Thyroid gland (tissue), 4 donors: Measurements from ENCODE around the gene CCDC195. TPM values are rescaled to one million over a fixed set of nuclear protein-coding genes. Genes with fewer than 3 reads are reported as not detected.
"Not testable (repeated sequence)": the region's sequence is repeated elsewhere in the genome, so short reads cannot be mapped to it uniquely, and the experiment has no call there.

Source experiments
- DNase-seq, 2 donors: peaks; one replicate each; pipeline ENCODE4 v3.0.0-alpha.2; 2019
- H3K27ac ChIP-seq, 3 donors: fragments of 200-600 bp; sonication (generic); 1 replicate in 2 of 3; 2 replicates in 1 of 3; pipeline ENCODE4 v1.5.1; 2016 to 2019; ENCODE audit warnings: mild to moderate bottlenecking in 1 of 3, moderate library complexity in 1 of 3
- H3K27me3 ChIP-seq: fragments of 200-600 bp; sonication (generic); one replicate; pipeline ENCODE4 v1.5.1; 2019
- H3K36me3 ChIP-seq, 2 donors: fragments of 200-600 bp; sonication (generic); one replicate each; pipeline ENCODE4 v1.5.1; 2016 to 2019
- H3K4me1 ChIP-seq, 2 donors: fragments of 200-600 bp; sonication (generic); one replicate each; pipeline ENCODE4 v1.5.1; 2017 to 2019
- H3K4me3 ChIP-seq, 3 donors: fragments of 200-600 bp; sonication (generic); replicated peaks in 1 of 3; 1 replicate in 2 of 3; 2 replicates in 1 of 3; pipeline ENCODE4 v1.5.1; 2016; ENCODE audit warnings: mild to moderate bottlenecking in 1 of 3
- H3K9me3 ChIP-seq: fragments of 200-600 bp; sonication (generic); one replicate; pipeline ENCODE4 v1.5.1; 2017
- CTCF ChIP-seq, 6 experiments: fragments of 200-600 bp in 3 of 6; fragments of 450-650 bp in 3 of 6; sonication (generic) in 3 of 6; IDR thresholded peaks; one replicate each; pipeline ENCODE4 v1.5.1; 2016 to 2019; ENCODE audit warnings: antibody characterized with exemption in 6 of 6, mild to moderate bottlenecking in 2 of 6, inconsistent platforms in 1 of 6, moderate library complexity in 1 of 6
- POLR2A ChIP-seq, 2 donors: fragments of 450-650 bp; IDR thresholded peaks; one replicate each; pipeline ENCODE4 v1.6.1; 2017; ENCODE audit warnings: antibody characterized with exemption in 2 of 2, mild to moderate bottlenecking in 2 of 2, moderate library complexity in 1 of 2
- WGBS, 2 donors: methylation state at CpG; one replicate each; pipeline ENCODE4 v1.1.5; 2017; 5-methylcytosine and 5-hydroxymethylcytosine counted together
- intact Hi-C: fragments of 100-400 bp; cut with DNase I; formaldehyde crosslinking; loops from one replicate; pipeline ENCODE4 v1.15.1; 2023
- total RNA-seq, 4 donors: library from RNA; depleted of rRNA; stranded (reverse); fragments of >200 nt; gene quantifications; one replicate each; pipeline ENCODE4 v1.2.3, GENCODE V29; 2016

The CCDC195 gene
- total RNA-seq, 4 donors from 2014 or later: not detected

GRCh38 chr2:224669449-224669848, 46.7 kb downstream of the CCDC195 start:
- Histone ChIP-seq H3K4me1 (no peaks in the 10 kb centered on the region), H3K9me3 (no peaks in the 10 kb centered on the region), H3K27me3 (no peaks in the 10 kb centered on the region), H3K4me3 (no peak overlapping the region), H3K36me3 (no peaks in the 10 kb centered on the region), H3K27ac (no peak overlapping the region)
- DNase-seq: no peak
- intact Hi-C loops: no loop called here
- TF ChIP-seq POLR2A (IDR thresholded peaks at IDR 0.05): no peak
- no peak for TF ChIP-seq CTCF (IDR thresholded peaks at IDR 0.05)
- 91% methylated on average over 1 of the region's 1 CpG for WGBS, 2 donors

GRCh38 chr2:224668123-224668909, 47.8 kb downstream of the CCDC195 start:
- TF ChIP-seq CTCF (IDR thresholded peaks at IDR 0.05) (no peak), POLR2A (IDR thresholded peaks at IDR 0.05) (no peak)
- no peak overlapping the region for H3K27ac ChIP-seq
- WGBS, 2 donors: 92 to 93% methylated on average over 12 of the region's 12 CpGs
- no peaks in the 10 kb centered on the region for H3K9me3 ChIP-seq
- intact Hi-C loops: no loop called here
- no peak for DNase-seq
- H3K27me3 ChIP-seq: no peaks in the 10 kb centered on the region
- no peaks in the 10 kb centered on the region for H3K36me3 ChIP-seq
- no peak overlapping the region for H3K4me3 ChIP-seq
- no peaks in the 10 kb centered on the region for H3K4me1 ChIP-seq

- DNase-seq: no peak
- TF ChIP-seq CTCF (IDR thresholded peaks at IDR 0.05) (no peak), POLR2A (IDR thresholded peaks at IDR 0.05) (no peak)
- no peaks in the 10 kb centered on the region for H3K9me3 ChIP-seq
- H3K4me1 ChIP-seq: no peaks in the 10 kb centered on the region
- no peaks in the 10 kb centered on the region for H3K36me3 ChIP-seq
- no peak overlapping the region for H3K4me3 ChIP-seq
- WGBS, 2 donors: 63 to 74% methylated on average over 2 of the region's 2 CpGs
- intact Hi-C loops: no loop called here
- H3K27me3 ChIP-seq: no peaks in the 10 kb centered on the region
- no peak overlapping the region for H3K27ac ChIP-seq
Observed at GRCh38 chr2:224666951-224667553, 49.1 kb downstream of the CCDC195 start.

GRCh38 chr2:224663322-224663721, 52.8 kb downstream of the CCDC195 start:
- H3K4me3 ChIP-seq, H3K4me1 ChIP-seq, H3K27ac ChIP-seq, DNase-seq, H3K27me3 ChIP-seq, intact Hi-C loops, H3K9me3 ChIP-seq, H3K36me3 ChIP-seq: not testable (repeated sequence)
- WGBS, 2 donors: 78 to 79% methylated on average over 2 of the region's 2 CpGs

GRCh38 chr2:224661708-224662107, 54.5 kb downstream of the CCDC195 start:
- DNase-seq, H3K4me1 ChIP-seq, H3K27ac ChIP-seq, H3K4me3 ChIP-seq, H3K36me3 ChIP-seq, intact Hi-C loops, H3K27me3 ChIP-seq, H3K9me3 ChIP-seq: not testable (repeated sequence)
- 86 to 90% methylated on average over 5 of the region's 5 CpGs for WGBS, 2 donors

- Histone ChIP-seq H3K36me3 (no peaks in the 10 kb centered on the region), H3K27me3 (no peaks in the 10 kb centered on the region), H3K9me3 (no peaks in the 10 kb centered on the region), H3K4me1 (no peaks in the 10 kb centered on the region), H3K4me3 (no peak overlapping the region), H3K27ac (no peak overlapping the region)
- intact Hi-C loops: no loop called here
- no peak for DNase-seq
- TF ChIP-seq POLR2A (IDR thresholded peaks at IDR 0.05): no peak
- no peak for TF ChIP-seq CTCF (IDR thresholded peaks at IDR 0.05)
- 76 to 83% methylated on average over 6 of the region's 6 CpGs for WGBS, 2 donors
Observed at GRCh38 chr2:224659714-224660113, 56.5 kb downstream of the CCDC195 start.
